Endothelial cell of umbilical vein (primary cell): ENCODE data around the gene C1orf198. TPM values are rescaled to one million over a fixed set of nuclear protein-coding genes. Genes with fewer than 3 reads are reported as not detected.

ENCODE experiments used
- BruUV-seq: library from RNA; stranded (reverse); fragments of 400-500 nt; replicated peaks from 2 replicates; lab custom pipeline; 2021; lab: Mats Ljungman, UMichigan
- CTCF ChIA-PET: fragments of 300-600, 350-600 bp; sonication (Branson Sonifier 250); formaldehyde crosslinking; loops from one replicate; lab custom pipeline; 2021; ENCODE audit warnings: antibody characterized with exemption, inconsistent platforms; lab: Charles Lee
- POLR2A ChIA-PET: fragments of 300-600, 350-600 bp; sonication (Branson Sonifier 250); formaldehyde crosslinking; loops from one replicate; lab custom pipeline; 2021; ENCODE audit warnings: antibody characterized with exemption, inconsistent platforms; lab: Charles Lee
- DNase-seq: peaks from one replicate; pipeline ENCODE4 v3.0.0-alpha.2; 2011; ENCODE audit warnings: low read depth, low spot score
- FAIRE-seq: peaks from 2 replicates; lab custom pipeline; 2011; peaks lifted over from hg19 to GRCh38; lab: Jason Lieb, UNC
- H2AFZ ChIP-seq: 2 replicates; pipeline ENCODE4 v1.6.0; 2012; ENCODE audit warnings: low read depth, low read length, control low read depth, inconsistent platforms
- H3K27ac ChIP-seq: 2 replicates; pipeline ENCODE4 v1.5.1; 2011; ENCODE audit warnings: low read depth, mild to moderate bottlenecking, control low read depth, low read length, moderate library complexity; ENCODE audit not compliant: insufficient read depth
- H3K27me3 ChIP-seq, 2 experiments: 2 replicates each; pipeline versions ENCODE4 v1.6.0 to v1.6.1; 2011; ENCODE audit warnings: low read length in 2 of 2, mixed read lengths in 1 of 2; ENCODE audit not compliant: control insufficient read depth in 2 of 2, insufficient read depth in 2 of 2
- H3K36me3 ChIP-seq, 2 experiments: 2 replicates in 1 of 2; 3 replicates in 1 of 2; pipeline ENCODE4 v1.5.1; 2011; ENCODE audit warnings: low read length in 2 of 2, mild to moderate bottlenecking in 1 of 2, moderate library complexity in 1 of 2; ENCODE audit not compliant: control insufficient read depth in 2 of 2, insufficient read depth in 2 of 2; ENCODE audit errors: extremely low read depth in 1 of 2
- H3K4me1 ChIP-seq: 3 replicates; pipeline ENCODE4 v1.5.1; 2011; ENCODE audit warnings: mild to moderate bottlenecking, low read length; ENCODE audit not compliant: control insufficient read depth, insufficient read depth; ENCODE audit errors: extremely low read depth
- H3K4me2 ChIP-seq: 2 replicates; pipeline ENCODE4 v1.6.1; 2011; ENCODE audit warnings: low read length, control low read depth, mixed read lengths; ENCODE audit not compliant: insufficient read depth
- H3K4me3 ChIP-seq, 3 experiments: fragments of 200-600 bp in 1 of 3; sonication (generic), shearing (Covaris generic) in 1 of 3; replicated peaks in 1 of 3; 2 replicates each; pipeline ENCODE4 v1.5.1; 2011 to 2016; ENCODE audit warnings: control low read depth in 3 of 3, low read length in 3 of 3, mild to moderate bottlenecking in 2 of 3, inconsistent platforms in 1 of 3, low read depth in 1 of 3, moderate library complexity in 1 of 3; ENCODE audit not compliant: insufficient read depth in 1 of 3
- H3K79me2 ChIP-seq: 2 replicates; pipeline ENCODE4 v1.6.0; 2012; ENCODE audit warnings: low read length, inconsistent platforms; ENCODE audit not compliant: control insufficient read depth, insufficient read depth
- H3K9ac ChIP-seq: replicated peaks from 2 replicates; pipeline ENCODE3; 2011; ENCODE audit warnings: low read length, control low read depth; ENCODE audit not compliant: insufficient read depth; ENCODE audit errors: extremely low read depth
- H3K9me1 ChIP-seq: replicated peaks from 3 replicates; pipeline ENCODE4 v1.6.0; 2011; ENCODE audit warnings: mild to moderate bottlenecking, low read length; ENCODE audit not compliant: control insufficient read depth, insufficient read depth; ENCODE audit errors: extremely low read depth
- H3K9me3 ChIP-seq: replicated peaks from 2 replicates; pipeline ENCODE4 v1.5.1; 2012; ENCODE audit warnings: low read length, inconsistent platforms; ENCODE audit not compliant: control insufficient read depth, insufficient read depth
- H4K20me1 ChIP-seq: replicated peaks from 2 replicates; pipeline ENCODE3; 2011; ENCODE audit warnings: mild to moderate bottlenecking, low read length; ENCODE audit not compliant: control insufficient read depth, insufficient read depth; ENCODE audit errors: extremely low read depth
- CTCF ChIP-seq, 2 donors: IDR thresholded peaks; 1 replicate in 1 of 2; 2 replicates in 1 of 2; pipeline ENCODE4 v1.5.1; 2011; ENCODE audit warnings: low read length in 2 of 2, mild to moderate bottlenecking in 2 of 2, moderate library complexity in 2 of 2, control low read depth in 1 of 2, inconsistent platforms in 1 of 2, low read depth in 1 of 2; ENCODE audit not compliant: insufficient read depth in 1 of 2; ENCODE audit errors: extremely low read depth in 1 of 2
- EZH2 ChIP-seq: IDR thresholded peaks from 2 replicates; pipeline ENCODE4 v1.6.1; 2012; ENCODE audit warnings: borderline replicate concordance, low read depth, mild to moderate bottlenecking, moderate library complexity, low read length, inconsistent platforms; ENCODE audit not compliant: severe bottlenecking
- FOS ChIP-seq: IDR thresholded peaks from 2 replicates; pipeline ENCODE4 v1.6.1; 2011; ENCODE audit warnings: mild to moderate bottlenecking, low read length, moderate library complexity, borderline replicate concordance; ENCODE audit not compliant: insufficient read depth
- GATA2 ChIP-seq: IDR thresholded peaks from 2 replicates; pipeline ENCODE4 v1.7.0; 2011; ENCODE audit warnings: low read depth, mild to moderate bottlenecking, moderate library complexity, mixed read lengths, low read length; ENCODE audit not compliant: insufficient read length, insufficient read depth
- JUN ChIP-seq: IDR thresholded peaks from 2 replicates; pipeline ENCODE4 v1.6.1; 2011; ENCODE audit warnings: borderline replicate concordance, low read depth; ENCODE audit not compliant: insufficient read length, insufficient read depth
- MAX ChIP-seq: IDR thresholded peaks from 2 replicates; pipeline ENCODE4 v1.6.1; 2011; ENCODE audit not compliant: insufficient read depth, insufficient read length
- MYC ChIP-seq: IDR thresholded peaks from one replicate; pipeline ENCODE4 v1.6.1; 2011; ENCODE audit warnings: mild to moderate bottlenecking, low read depth, low read length
- POLR2A ChIP-seq: IDR thresholded peaks from 2 replicates; pipeline ENCODE4 v1.6.1; 2012; ENCODE audit warnings: low read depth, mild to moderate bottlenecking, control low read depth, low read length
- POLR2AphosphoS5 ChIP-seq: IDR thresholded peaks from 2 replicates; pipeline ENCODE4 v1.6.1; 2012; ENCODE audit warnings: low read depth, mild to moderate bottlenecking, control low read depth, low read length, moderate library complexity; ENCODE audit not compliant: insufficient read depth
- dilution Hi-C: fragments of 300-500 bp; cut with MboI; formaldehyde crosslinking; loops from one replicate; pipeline ENCODE4 v1.15.0; 2019; ENCODE audit warnings: low sequenced_read_pairs; ENCODE audit not compliant: extremely low pct_ligation_motif_present
- intact Hi-C: fragments of 100-400 bp; cut with micrococcal nuclease; formaldehyde crosslinking; loops from one replicate; pipeline ENCODE4 v1.10.0; 2022
- polyA plus RNA-seq, 4 experiments: library from polyadenylated mRNA; depleted of rRNA in 3 of 4; stranded (reverse) in 3 of 4; unstranded in 1 of 4; fragments of >200 nt; gene quantifications; 2 replicates each; pipeline versions ENCODE4 v1.2.1 to v1.2.3, GENCODE V29; 2011 to 2012; ENCODE audit warnings: missing spikeins in 1 of 4
- total RNA-seq: library from RNA; stranded (reverse); gene quantifications from 2 replicates; pipeline ENCODE4 v1.2.3, GENCODE V29; 2021

The C1orf198 gene
- total and polyA plus RNA-seq, 2 donors (not counting 3 experiments of a cell fraction or from before 2014, with no cell fraction given) = 21.2 to 29.2 TPM

GRCh38 chr1:230916587-230917283 is 48.4 kb upstream of the C1orf198 start:
- no peak overlapping the region for H2AFZ ChIP-seq
- dilution Hi-C loops (no loop called here), intact Hi-C loops (loop anchor here (1.0 to 2.0 kb wide), 8 partner anchors 63 to 688 kb away; partner anchors contain the start of genes ARV1, COG2 and FAM89A)
- H3K9me1 ChIP-seq = no peaks in the 10 kb centered on the region
- H3K9ac ChIP-seq = no peak overlapping the region
- H4K20me1 ChIP-seq = no peaks in the 10 kb centered on the region
- H3K4me3 ChIP-seq = no peak overlapping the region
- no peak overlapping the region for H3K27ac ChIP-seq
- H3K4me1 ChIP-seq = no peaks in the 10 kb centered on the region
- no peak for DNase-seq
- TF ChIP-seq EZH2 (no peak), POLR2A (no peak), MYC (no peak), GATA2 (no peak), CTCF (IDR thresholded peaks at IDR 0.05; ENCODE audit: extremely low read depth in 1 of 2, insufficient read depth in 1 of 2, low read depth in 1 of 2, low read length in 2 of 2) (no peak), POLR2AphosphoS5 (no peak), MAX (no peak), FOS (no peak), JUN (no peak)
- no peaks in the 10 kb centered on the region for H3K79me2 ChIP-seq
- CTCF ChIA-PET = interaction anchor here (1.2 to 1.6 kb wide), 3 partner anchors 15 to 176 kb away, joined by 3 to 8 read pairs (median 4); no protein-coding TSS in a partner anchor
- POLR2A ChIA-PET = no interaction called here
- no TSS peak for BruUV-seq
- no peaks in the 10 kb centered on the region for H3K27me3 ChIP-seq
- no peak overlapping the region for H3K4me2 ChIP-seq
- peaks cover 2 to 14% of the 10 kb centered on the region in 2 experiments for H3K36me3 ChIP-seq
- no peaks in the 10 kb centered on the region for H3K9me3 ChIP-seq
- no peak for FAIRE-seq
